GM12864 (cell line): ENCODE results near the gene HDAC4.

ENCODE experiments used
- DNase-seq: peaks from one replicate; pipeline ENCODE4 v3.0.0-alpha.2; 2011; ENCODE audit warnings: low read depth
- H3K4me3 ChIP-seq: 2 replicates; pipeline ENCODE4 v1.5.1; 2011; ENCODE audit warnings: mild to moderate bottlenecking, low read depth, low read length, control low read depth
- CTCF ChIP-seq: IDR thresholded peaks from 2 replicates; pipeline ENCODE4 v1.5.1; 2011; ENCODE audit warnings: low read depth, mild to moderate bottlenecking, moderate library complexity, low read length, control low read depth, inconsistent platforms; ENCODE audit errors: missing control alignments

HDAC4 gene

GRCh38 chr2:239240414-239240881, 160.4 kb downstream of the HDAC4 start:
- TF ChIP-seq CTCF: no peak
- H3K4me3 ChIP-seq: no peak overlapping the region
- no peak for DNase-seq

- no peak for DNase-seq
- no peak overlapping the region for H3K4me3 ChIP-seq
- no peak for TF ChIP-seq CTCF
These were observed 161.0 kb downstream of the HDAC4 start for GRCh38 chr2:239239607-239240413.

- H3K4me3 ChIP-seq: no peak overlapping the region
- no peak for TF ChIP-seq CTCF
- no peak for DNase-seq
These were observed 161.8 kb downstream of the HDAC4 start for GRCh38 chr2:239238839-239239606.

- no peak overlapping the region for H3K4me3 ChIP-seq
- DNase-seq: no peak
- TF ChIP-seq CTCF: no peak
These were observed 162.4 kb downstream of the HDAC4 start for GRCh38 chr2:239238381-239238780.

GRCh38 chr2:239236808-239237205, 164.0 kb downstream of the HDAC4 start:
- no peak overlapping the region for H3K4me3 ChIP-seq
- TF ChIP-seq CTCF: no peak
- no peak for DNase-seq

GRCh38 chr2:239236043-239236807, 164.6 kb downstream of the HDAC4 start:
- no peak overlapping the region for H3K4me3 ChIP-seq
- DNase-seq: no peak
- no peak for TF ChIP-seq CTCF
